Measurements from ENCODE around the gene SMIM17.
"Not testable (repeated sequence)": the region's sequence is repeated elsewhere in the genome, so short reads cannot be mapped to it uniquely, and the experiment has no call there.

Gene SMIM17

DNA sequence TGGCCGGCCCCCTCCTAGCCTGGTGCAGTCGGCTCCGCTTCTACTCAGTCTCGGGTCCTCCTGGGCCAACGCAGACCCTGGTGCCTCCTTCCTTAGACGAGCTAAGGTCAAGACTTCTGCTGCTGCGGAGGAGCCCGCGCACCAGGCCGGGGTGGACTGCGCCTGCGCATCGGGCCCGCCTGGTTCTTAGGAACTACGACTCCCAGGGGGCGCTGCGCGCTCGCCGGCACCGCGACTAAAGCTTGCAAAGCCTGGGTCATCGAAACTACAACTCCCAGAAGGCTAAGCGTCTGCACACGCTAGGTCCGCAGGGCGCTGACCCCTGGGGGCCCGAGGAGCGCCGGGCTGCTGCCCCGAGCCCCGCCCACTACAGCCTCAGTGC, 28.6 kb downstream of the SMIM17 start, which contains the start of gene ZNF835:
Gene ZNF835, minus strand, starts transcription at position 145 of the 382 bp plus-strand sequence. CDS start 6,559 bp downstream, outside the sequence.
- H3F3A ChIP-seq (ENCODE audit: insufficient read depth, low read length) = no peaks in the 10 kb centered on the region
- H3K27me3 ChIP-seq (ENCODE audit: insufficient read depth, low read length) = no peaks in the 10 kb centered on the region
- no peak within 1 kb of the TSS for H3K4me3 ChIP-seq (ENCODE audit: low read depth, low read length, poor library complexity, severe bottlenecking)
- no peak within 1 kb of the TSS for H2AFZ ChIP-seq (ENCODE audit: low read length)
- no peak for TF ChIP-seq EZH2 (IDR thresholded peaks at IDR 0.05; ENCODE audit: borderline replicate concordance, low read length)
- no peak for TF ChIP-seq CTCF (IDR thresholded peaks at IDR 0.05; ENCODE audit: low read length)
- no peaks in the 10 kb centered on the region for H3K9me2 ChIP-seq (ENCODE audit: low read depth, low read length)
- no peaks in the 10 kb centered on the region for H4K20me1 ChIP-seq (ENCODE audit: insufficient read depth, low read length)
- H3K4me1 ChIP-seq (ENCODE audit: insufficient read depth, low read length, severe bottlenecking) = no peaks in the 10 kb centered on the region
- no peak within 1 kb of the TSS for H3K9ac ChIP-seq (ENCODE audit: low read length)
- no peak within 1 kb of the TSS for H3K27ac ChIP-seq (ENCODE audit: low read depth, low read length, poor library complexity, severe bottlenecking)
- no peak within 1 kb of the TSS for H3K4me2 ChIP-seq (ENCODE audit: low read length)
- no peaks in the 10 kb centered on the region for H3K9me3 ChIP-seq (ENCODE audit: low read length)
- no peaks in the 10 kb centered on the region for H3K36me3 ChIP-seq (ENCODE audit: insufficient read depth, low read length)
- H3K79me2 ChIP-seq (ENCODE audit: insufficient read depth, low read length) = no peaks in the 10 kb centered on the region

DNA sequence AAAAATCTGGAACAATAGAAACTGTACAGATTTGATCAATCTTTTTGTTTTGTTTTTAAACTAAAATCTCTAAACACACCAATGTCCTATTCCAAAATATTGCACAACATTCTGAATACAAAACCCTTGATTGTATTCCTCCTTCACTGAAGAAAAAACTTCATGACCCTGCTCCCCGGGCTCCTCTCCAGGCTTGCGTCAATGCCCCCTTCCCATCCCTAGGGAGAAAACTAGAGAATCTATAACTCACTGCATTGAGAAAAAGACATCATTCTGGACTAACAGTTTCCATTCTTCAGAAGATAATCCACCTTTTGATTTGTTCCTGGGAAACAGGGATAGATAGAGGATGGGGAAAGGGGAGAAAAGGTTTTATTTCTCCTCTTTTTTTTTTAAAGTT, 29.7 kb downstream of the SMIM17 start:
- H3F3A ChIP-seq (ENCODE audit: insufficient read depth, low read length); H4K20me1 ChIP-seq (ENCODE audit: insufficient read depth, low read length); H2AFZ ChIP-seq (ENCODE audit: low read length); H3K9ac ChIP-seq (ENCODE audit: low read length); H3K9me2 ChIP-seq (ENCODE audit: low read depth, low read length); H3K79me2 ChIP-seq (ENCODE audit: insufficient read depth, low read length); H3K4me3 ChIP-seq (ENCODE audit: low read depth, low read length, poor library complexity, severe bottlenecking); H3K4me2 ChIP-seq (ENCODE audit: low read length); H3K9me3 ChIP-seq (ENCODE audit: low read length); H3K27ac ChIP-seq (ENCODE audit: low read depth, low read length, poor library complexity, severe bottlenecking); H3K27me3 ChIP-seq (ENCODE audit: insufficient read depth, low read length); H3K36me3 ChIP-seq (ENCODE audit: insufficient read depth, low read length); H3K4me1 ChIP-seq (ENCODE audit: insufficient read depth, low read length, severe bottlenecking): not testable (repeated sequence)

- no peak overlapping the region for H3K4me2 ChIP-seq (ENCODE audit: low read length)
- no peaks in the 10 kb centered on the region for H3F3A ChIP-seq (ENCODE audit: insufficient read depth, low read length)
- H2AFZ ChIP-seq (ENCODE audit: low read length) = no peak overlapping the region
- no peaks in the 10 kb centered on the region for H3K9me2 ChIP-seq (ENCODE audit: low read depth, low read length)
- H3K79me2 ChIP-seq (ENCODE audit: insufficient read depth, low read length) = no peaks in the 10 kb centered on the region
- H3K27me3 ChIP-seq (ENCODE audit: insufficient read depth, low read length) = no peaks in the 10 kb centered on the region
- no peaks in the 10 kb centered on the region for H3K9me3 ChIP-seq (ENCODE audit: low read length)
- no peaks in the 10 kb centered on the region for H4K20me1 ChIP-seq (ENCODE audit: insufficient read depth, low read length)
- TF ChIP-seq CTCF (IDR thresholded peaks at IDR 0.05; ENCODE audit: low read length) = no peak
- no peak for TF ChIP-seq EZH2 (IDR thresholded peaks at IDR 0.05; ENCODE audit: borderline replicate concordance, low read length)
- no peak overlapping the region for H3K27ac ChIP-seq (ENCODE audit: low read depth, low read length, poor library complexity, severe bottlenecking)
- no peak overlapping the region for H3K9ac ChIP-seq (ENCODE audit: low read length)
- no peaks in the 10 kb centered on the region for H3K4me1 ChIP-seq (ENCODE audit: insufficient read depth, low read length, severe bottlenecking)
- no peak overlapping the region for H3K4me3 ChIP-seq (ENCODE audit: low read depth, low read length, poor library complexity, severe bottlenecking)
- no peaks in the 10 kb centered on the region for H3K36me3 ChIP-seq (ENCODE audit: insufficient read depth, low read length)
Measured at GRCh38 chr19:56678205-56678604, 35.2 kb downstream of the SMIM17 start.

DNA sequence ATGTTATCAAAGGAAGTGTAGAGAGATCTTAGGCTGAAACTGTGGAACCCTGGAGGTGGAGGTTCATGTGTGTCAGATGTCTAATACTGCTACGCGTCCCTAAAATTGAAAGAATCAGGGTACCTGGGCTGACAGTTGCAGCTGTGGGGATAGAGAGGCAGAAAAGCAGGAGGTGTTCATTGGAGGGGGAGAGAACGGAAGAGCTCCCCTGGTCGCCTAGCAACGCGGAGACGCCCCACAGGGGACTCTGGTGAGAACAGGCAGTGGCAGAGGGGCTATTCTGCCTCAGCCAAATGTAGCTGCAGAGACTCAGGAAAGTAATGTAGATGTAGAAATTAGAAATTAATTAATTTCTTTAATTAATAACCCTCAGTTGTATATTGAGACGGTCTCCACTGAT, 38.7 kb downstream of the SMIM17 start:
- Histone ChIP-seq H3K27me3 (ENCODE audit: insufficient read depth, low read length) (no peaks in the 10 kb centered on the region), H3K4me3 (ENCODE audit: low read depth, low read length, poor library complexity, severe bottlenecking) (no peak overlapping the region), H3F3A (ENCODE audit: insufficient read depth, low read length) (no peaks in the 10 kb centered on the region), H3K9ac (ENCODE audit: low read length) (no peak overlapping the region), H3K9me3 (ENCODE audit: low read length) (no peaks in the 10 kb centered on the region), H2AFZ (ENCODE audit: low read length) (no peak overlapping the region), H3K36me3 (ENCODE audit: insufficient read depth, low read length) (no peaks in the 10 kb centered on the region), H3K4me1 (ENCODE audit: insufficient read depth, low read length, severe bottlenecking) (no peaks in the 10 kb centered on the region), H3K4me2 (ENCODE audit: low read length) (no peak overlapping the region), H3K79me2 (ENCODE audit: insufficient read depth, low read length) (no peaks in the 10 kb centered on the region), H4K20me1 (ENCODE audit: insufficient read depth, low read length) (no peaks in the 10 kb centered on the region), H3K27ac (ENCODE audit: low read depth, low read length, poor library complexity, severe bottlenecking) (no peak overlapping the region), H3K9me2 (ENCODE audit: low read depth, low read length) (no peaks in the 10 kb centered on the region)
- TF ChIP-seq CTCF (IDR thresholded peaks at IDR 0.05; ENCODE audit: low read length) (no peak), EZH2 (IDR thresholded peaks at IDR 0.05; ENCODE audit: borderline replicate concordance, low read length) (no peak)

Data from OCI-LY1 (cell line).